NCI-H187 treated with DMSO at 0.1 percent for 48 hours (cell line): Measurements from ENCODE around the gene PPM1M.

Experiments used
- DNase-seq: peaks from one replicate; lab custom pipeline; 2025; lab: John Stamatoyannopoulos, UW

Gene PPM1M

DNA sequence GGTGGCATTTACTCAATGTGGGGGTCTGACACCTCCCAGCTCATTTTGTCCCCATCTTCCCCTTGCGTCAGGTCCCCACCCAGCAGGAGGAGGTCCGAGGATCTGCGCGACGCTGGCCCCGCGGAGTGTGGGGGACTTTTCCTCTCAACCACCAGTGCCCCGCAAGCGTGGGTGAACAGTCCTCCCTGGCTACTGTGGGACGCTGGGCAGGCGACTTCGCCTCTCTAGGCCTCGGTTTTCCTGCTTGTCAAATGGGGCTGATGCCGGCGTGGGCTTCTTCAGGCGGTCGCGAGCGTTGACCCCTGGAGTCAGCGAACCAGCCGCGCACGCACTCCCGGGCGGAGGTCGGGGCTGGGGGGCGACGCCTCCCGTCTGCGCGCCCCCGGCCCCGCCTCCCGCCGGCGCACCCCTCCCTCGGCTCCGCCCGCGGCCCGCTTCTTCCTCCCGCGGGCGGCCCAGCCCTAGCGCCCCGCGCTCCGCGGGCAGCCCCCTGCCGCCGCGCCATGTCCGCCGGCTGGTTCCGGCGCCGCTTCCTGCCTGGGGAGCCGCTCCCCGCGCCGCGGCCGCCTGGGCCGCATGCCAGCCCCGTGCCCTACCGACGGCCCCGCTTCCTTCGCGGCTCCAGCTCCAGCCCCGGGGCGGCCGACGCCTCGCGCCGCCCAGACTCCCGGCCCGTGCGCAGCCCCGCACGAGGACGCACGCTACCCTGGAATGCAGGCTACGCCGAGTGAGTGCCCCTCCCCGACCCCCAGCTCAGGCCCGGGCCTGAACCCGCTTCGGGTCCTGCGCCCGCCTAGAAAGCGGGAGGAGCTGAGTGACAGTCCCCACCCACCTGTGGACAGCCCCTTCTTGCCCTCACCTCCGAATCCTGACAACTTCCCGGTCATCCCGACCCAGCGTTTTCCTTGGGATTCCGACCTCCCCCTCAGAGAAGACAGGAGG, at the start of gene PPM1M:
Gene PPM1M (plus strand): TSS at position 438 of the 942 bp plus-strand sequence. CDS start 66 bp downstream, at position 504.
- DNase-seq: no peak

- DNase-seq: no peak
Observed at GRCh38 chr3:52195823-52196331, 49.7 kb upstream of the PPM1M start.

- DNase-seq: no peak
Observed at GRCh38 chr3:52196977-52197376, 48.6 kb upstream of the PPM1M start.

DNA sequence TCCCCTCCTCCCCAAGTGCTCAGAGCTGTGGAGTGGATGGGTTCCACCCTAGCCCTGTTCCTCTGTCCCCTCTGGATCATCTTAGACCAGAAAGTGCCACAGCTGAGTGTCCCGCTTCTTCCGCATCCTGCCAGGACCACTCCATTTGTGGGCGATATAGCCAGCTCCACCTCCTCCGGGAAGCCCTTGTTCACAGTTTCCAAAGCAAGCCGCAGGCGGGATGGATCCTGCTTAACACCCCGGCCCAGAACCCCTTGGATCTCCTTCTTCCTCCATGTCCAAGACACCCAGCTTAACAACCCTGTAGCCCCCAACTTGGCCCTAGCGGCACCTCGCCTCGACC, 48.1 kb upstream of the PPM1M start:
- DNase-seq: no peak

DNA sequence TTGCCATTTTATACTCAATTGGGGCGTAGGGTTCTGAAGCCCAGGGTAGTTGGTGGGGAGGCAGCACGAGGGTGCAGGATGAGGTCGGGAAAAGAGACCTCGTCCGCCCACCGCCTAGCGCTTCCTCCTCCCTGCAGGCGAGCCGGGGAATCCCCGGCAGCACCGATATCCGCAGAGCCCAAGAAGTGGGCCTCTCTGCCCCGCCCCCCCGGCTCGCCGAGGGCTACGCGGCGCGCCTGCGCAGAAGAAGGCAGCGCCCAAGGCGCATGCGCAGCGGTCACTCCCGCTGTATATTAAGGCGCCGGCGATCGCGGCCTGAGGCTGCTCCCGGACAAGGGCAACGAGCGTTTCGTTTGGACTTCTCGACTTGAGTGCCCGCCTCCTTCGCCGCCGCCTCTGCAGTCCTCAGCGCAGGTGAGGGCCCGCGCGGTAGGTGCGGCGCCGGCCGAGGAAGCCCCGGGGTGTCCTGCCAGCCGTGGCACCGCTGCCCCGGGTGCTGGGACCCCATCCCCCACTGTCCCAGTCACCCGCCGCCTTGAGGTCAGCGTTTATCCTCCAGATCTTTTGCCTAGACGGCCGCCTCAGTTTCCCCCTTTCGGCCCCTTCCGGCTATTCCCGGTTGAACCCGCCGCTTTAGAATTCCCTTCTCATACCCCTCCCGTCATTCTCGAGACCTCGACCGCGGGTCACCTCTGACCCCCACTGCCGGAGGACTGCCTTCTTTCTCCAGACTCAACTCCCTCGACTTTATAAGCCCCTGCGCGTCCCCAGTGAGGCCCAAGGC, 47.5 kb upstream of the PPM1M start, which contains the start of gene ALAS1:
Gene ALAS1 (plus strand): TSS at position 319 of the 784 bp plus-strand sequence. CDS start 1,082 bp downstream, outside the sequence.
- no peak for DNase-seq

- no peak for DNase-seq
Observed at GRCh38 chr3:52198643-52199608, 46.6 kb upstream of the PPM1M start.

- no peak for DNase-seq
Observed at GRCh38 chr3:52200981-52201679, 44.4 kb upstream of the PPM1M start.

- no peak for DNase-seq
Observed at GRCh38 chr3:52202384-52203077, 43.0 kb upstream of the PPM1M start.

- DNase-seq: no peak
Observed at GRCh38 chr3:52203701-52204100, 41.9 kb upstream of the PPM1M start.

DNA sequence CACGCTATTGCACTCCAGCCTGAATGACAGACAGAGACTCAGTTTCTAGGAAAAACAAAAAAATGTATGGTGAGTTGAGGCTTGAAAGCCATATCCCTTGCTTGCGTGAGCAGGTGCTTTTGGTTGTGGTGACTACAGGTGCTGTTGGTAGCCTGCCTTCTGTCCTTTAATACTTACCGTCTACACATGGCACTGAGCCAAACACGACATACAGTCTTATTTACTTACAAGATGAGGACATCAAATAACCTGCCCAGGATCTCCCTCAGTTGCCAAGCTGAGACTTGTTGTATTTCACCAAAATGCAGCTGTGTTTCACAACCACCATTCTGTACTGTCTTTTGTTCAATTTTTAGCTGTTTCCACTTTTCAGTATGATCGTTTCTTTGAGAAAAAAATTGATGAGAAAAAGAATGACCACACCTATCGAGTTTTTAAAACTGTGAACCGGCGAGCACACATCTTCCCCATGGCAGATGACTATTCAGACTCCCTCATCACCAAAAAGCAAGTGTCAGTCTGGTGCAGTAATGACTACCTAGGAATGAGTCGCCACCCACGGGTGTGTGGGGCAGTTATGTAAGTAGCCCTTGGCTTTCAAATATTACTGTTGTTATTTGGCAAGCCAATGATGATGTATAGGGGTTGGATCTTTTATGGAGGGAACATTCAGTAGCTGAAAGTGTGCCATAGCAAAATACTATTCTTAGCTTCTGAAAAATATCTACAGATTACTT, 41.1 kb upstream of the PPM1M start:
- DNase-seq: peak; percentile 31

DNA sequence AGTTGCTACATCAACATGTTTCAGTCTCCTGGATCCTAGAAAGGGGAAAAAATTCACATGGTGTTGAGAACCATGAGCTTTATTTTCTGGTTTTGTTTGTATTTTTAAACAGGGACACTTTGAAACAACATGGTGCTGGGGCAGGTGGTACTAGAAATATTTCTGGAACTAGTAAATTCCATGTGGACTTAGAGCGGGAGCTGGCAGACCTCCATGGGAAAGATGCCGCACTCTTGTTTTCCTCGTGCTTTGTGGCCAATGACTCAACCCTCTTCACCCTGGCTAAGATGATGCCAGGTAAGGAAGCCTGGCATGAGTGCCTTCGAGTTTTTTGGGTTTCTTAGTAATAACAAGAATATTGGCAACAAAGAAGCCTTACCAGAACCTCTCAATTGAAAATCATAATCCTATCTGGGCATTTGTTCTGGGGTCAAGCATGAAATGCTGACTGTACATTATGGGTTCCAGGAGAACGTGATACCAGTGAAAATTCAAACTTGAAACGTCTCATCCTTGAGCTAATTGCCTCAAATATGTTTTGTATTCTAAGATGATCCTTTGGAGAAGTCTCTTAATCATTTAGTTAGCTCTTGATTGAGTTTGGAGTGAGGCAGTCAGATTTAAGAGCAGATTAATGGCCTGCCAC, 39.7 kb upstream of the PPM1M start:
- no peak for DNase-seq

DNA sequence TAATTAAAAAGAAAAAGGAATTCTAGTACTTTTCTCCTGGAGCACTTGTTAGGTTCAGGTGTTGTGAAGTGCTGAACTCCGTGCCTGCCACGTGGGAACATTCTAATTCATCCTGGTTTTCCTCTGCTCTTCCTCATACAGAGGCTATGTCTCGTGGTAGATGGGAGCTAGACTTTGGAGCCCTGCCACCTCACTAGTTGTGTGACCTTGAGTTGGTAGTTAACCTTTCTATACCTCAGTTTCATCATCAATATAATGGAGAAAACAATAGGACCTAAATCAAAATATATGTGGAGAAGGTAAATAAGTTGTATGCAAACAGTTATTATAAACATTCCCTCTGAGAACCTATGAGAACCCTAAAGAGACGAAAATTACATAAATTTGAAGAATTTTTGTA, 37.0 kb upstream of the PPM1M start:
- no peak for DNase-seq

DNA sequence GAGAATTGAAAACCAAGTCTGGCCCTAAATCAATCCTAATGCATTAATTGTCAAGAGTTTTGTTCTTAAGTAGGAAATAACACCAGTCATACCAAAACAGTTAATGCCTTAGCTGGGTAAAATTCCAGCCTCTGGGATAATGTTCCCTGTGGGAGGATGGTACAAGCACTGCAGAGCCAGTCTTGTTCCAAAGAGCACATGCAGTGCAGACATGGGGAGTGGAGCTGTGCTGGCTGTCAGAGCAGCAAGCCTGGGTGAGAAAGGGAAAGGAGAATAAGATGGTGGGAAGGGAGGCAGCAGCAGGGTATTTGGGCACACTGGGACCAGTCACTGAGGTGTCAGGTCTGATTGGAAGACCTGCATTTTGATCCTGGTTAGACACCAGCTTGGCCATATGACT, 35.5 kb upstream of the PPM1M start:
- no peak for DNase-seq

GRCh38 chr3:52210550-52211046, 35.0 kb upstream of the PPM1M start:
- no peak for DNase-seq

- DNase-seq: no peak
Observed at GRCh38 chr3:52211268-52211891, 34.2 kb upstream of the PPM1M start.

DNA sequence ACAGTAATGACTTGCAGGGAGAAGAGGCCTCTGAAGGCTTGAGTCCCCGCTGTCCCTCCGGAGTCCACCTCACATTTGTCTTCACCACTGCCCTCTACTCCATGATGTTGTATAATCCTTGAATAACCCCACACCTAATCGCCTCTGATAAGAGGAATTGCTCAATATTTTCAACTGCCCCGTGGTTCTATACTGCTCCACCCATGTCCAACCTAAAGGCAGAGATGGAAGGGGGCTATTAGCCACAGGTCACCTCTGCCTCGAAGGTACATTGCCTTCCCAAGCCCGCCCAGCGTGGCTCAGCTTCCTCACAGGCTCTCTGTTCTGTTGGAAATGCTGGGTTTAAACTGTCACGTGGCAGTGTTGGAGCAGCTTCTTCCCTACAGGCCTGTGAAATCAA, 32.6 kb upstream of the PPM1M start:
- DNase-seq: no peak

DNA sequence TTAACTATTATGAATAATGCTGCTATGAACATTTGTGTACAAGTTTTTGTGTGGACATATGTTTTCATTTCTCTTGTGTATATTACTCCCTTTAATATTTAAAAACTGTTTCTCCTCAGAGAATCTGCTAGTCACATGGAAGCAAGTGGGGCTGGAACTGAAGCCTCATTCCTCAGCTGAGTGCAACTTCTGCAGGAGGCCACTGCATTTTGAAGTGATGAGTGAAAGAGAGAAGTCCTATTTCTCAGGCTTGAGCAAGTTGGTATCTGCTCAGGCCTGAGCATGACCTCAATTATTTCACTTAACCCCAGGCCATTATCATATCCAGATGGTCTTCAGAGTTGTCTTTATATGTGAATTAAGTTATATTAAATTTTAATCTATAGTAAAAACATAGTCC, 31.7 kb upstream of the PPM1M start:
- DNase-seq: no peak

- DNase-seq: no peak
Observed at GRCh38 chr3:52215351-52215750, 30.2 kb upstream of the PPM1M start.
